Measurements from ENCODE around the gene KDM3B. TPM values are rescaled to one million over a fixed set of nuclear protein-coding genes. Genes with fewer than 3 reads are reported as not detected.

KDM3B gene
- total and polyA plus RNA-seq, 9 of the 15 experiments (the other 6 are each of a cell fraction or from before 2014, with no cell fraction given) = 13.8 to 62.8 (median 41.9) TPM

DNA sequence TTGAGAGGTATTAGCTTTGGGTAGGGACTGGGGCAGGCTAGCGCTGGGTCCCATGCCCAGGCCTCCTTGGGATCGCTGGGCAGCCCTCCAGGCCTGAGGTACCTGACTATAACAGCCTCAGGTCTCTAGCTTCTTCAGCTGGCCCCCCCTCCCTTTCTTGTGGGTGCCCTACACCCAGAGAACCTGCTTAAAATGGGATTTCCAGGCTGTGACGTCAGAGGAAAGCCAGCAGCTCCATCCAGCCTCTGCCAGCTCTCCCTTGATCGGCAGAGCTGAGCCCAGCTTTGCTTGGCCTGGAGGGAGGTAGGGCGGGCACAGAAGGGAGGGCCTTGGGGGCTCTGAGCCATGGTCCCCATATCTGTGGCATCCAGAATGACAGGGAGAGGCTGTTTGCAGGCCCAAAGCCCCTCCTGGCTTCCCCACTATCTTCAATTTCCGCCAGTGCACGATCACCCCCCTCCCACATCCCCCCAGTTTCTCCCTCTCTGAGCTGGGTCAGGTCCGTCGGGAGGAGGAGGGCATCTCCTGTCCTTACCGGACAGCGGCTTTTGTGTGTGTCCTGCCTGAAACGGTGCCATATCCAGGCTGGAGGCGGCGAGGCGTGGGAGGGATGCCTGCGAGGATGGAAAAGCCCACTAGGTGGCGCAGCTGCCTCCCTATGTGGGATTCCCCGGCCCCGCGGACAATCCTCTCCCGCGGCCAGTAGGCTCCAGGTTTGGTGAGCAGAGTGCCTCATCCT, 97.2 kb downstream of the KDM3B start (continued):
- no peak for TF ChIP-seq ZFP91 (CRISPR knock-in tag; IDR thresholded peaks at IDR 0.05)
- TF ChIP-seq RNF2 (IDR thresholded peaks at IDR 0.05) = no peak
- TF ChIP-seq MTA2 (IDR thresholded peaks at IDR 0.05; ENCODE audit: low read depth) = no peak
- TF ChIP-seq ZNF311 (CRISPR knock-in tag; IDR thresholded peaks at IDR 0.05) = no peak
- no peak for TF ChIP-seq MAFF (IDR thresholded peaks at IDR 0.05; ENCODE audit: low read length)
- 0 out of 4 replicates have a peak, but pooled peaks of 1 of the 2 experiments have one; percentile 60 for TF ChIP-seq NONO (IDR thresholded peaks at IDR 0.05; ENCODE audit: low read depth in 2 of 2, low read length in 1 of 2)
- TF ChIP-seq TOE1 (IDR thresholded peaks at IDR 0.05; ENCODE audit: borderline replicate concordance) = 0 out of 2 replicates have a peak, but pooled peaks have one; percentile 42
- no peak for TF ChIP-seq TOE1 (CRISPR knock-in tag; IDR thresholded peaks at IDR 0.05; ENCODE audit: borderline replicate concordance, low read depth)
- no peak for TF ChIP-seq HMG20B (CRISPR knock-in tag; IDR thresholded peaks at IDR 0.05)
- no peak for TF ChIP-seq ELK1 (CRISPR knock-in tag; IDR thresholded peaks at IDR 0.05)
- no peak for TF ChIP-seq MEIS2 (IDR thresholded peaks at IDR 0.05; ENCODE audit: partially characterized antibody)
- TF ChIP-seq ASH1L (IDR thresholded peaks at IDR 0.05; ENCODE audit: borderline replicate concordance, low read depth, partially characterized antibody) = no peak
- TF ChIP-seq GABPB2 (CRISPR knock-in tag; conservative IDR thresholded peaks at IDR 0.05) = no peak
- no peak for TF ChIP-seq DIDO1 (tag; IDR thresholded peaks at IDR 0.05; ENCODE audit: low read depth)
- no peak for TF ChIP-seq PCBP1 (IDR thresholded peaks at IDR 0.05; ENCODE audit: low read depth, low read length, poor library complexity, severe bottlenecking)
- no peak for TF ChIP-seq ETV5 (CRISPR knock-in tag; IDR thresholded peaks at IDR 0.05; ENCODE audit: low read depth)
- TF ChIP-seq NCOA6 (IDR thresholded peaks at IDR 0.05) = no peak
- TF ChIP-seq HLTF (IDR thresholded peaks at IDR 0.05) = no peak
- TF ChIP-seq EP300 (IDR thresholded peaks at IDR 0.05; ENCODE audit: low read length) = no peak
- TF ChIP-seq PHTF2 (CRISPR knock-in tag; IDR thresholded peaks at IDR 0.05) = no peak
- no peak for TF ChIP-seq ZNF609 (CRISPR knock-in tag; IDR thresholded peaks at IDR 0.05; ENCODE audit: borderline replicate concordance)
- no peak for TF ChIP-seq ZFPM2 (CRISPR knock-in tag; IDR thresholded peaks at IDR 0.05)
- TF ChIP-seq SETDB1 (IDR thresholded peaks at IDR 0.05; ENCODE audit: low read length) = no peak
